Measurements from ENCODE around the gene HCN4.
A peak's percentile ranks its signal among the peaks of the same experiment; 100 is the strongest.

HCN4 gene

GRCh38 chr15:73295630-73296286 is 73.0 kb downstream of the HCN4 start:
- no peak for DNase-seq (ENCODE audit: low spot score)

- DNase-seq (ENCODE audit: low spot score): no peak
Measured at GRCh38 chr15:73293773-73294172, 75.0 kb downstream of the HCN4 start.

GRCh38 chr15:73291441-73291840 is 77.3 kb downstream of the HCN4 start:
- no peak for DNase-seq (ENCODE audit: low spot score)

DNA sequence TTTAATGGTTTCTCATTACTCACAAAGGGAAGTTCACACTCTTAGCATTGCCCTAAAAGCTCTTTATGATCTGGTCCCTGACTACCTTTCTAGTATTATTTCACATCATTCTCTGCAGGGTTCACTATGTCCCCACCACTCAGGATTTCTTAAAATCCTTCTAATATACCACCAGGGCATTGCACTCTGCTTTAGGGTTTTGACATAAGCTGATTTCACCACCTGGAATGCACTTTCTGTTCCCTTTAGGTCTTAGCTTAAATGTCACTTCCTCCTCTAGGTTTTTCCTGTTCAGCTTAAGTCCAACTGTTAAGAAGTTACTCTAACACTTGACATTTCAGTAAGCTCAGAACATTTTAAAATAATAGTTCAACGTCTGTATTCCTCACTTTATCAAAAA is 81.7 kb downstream of the HCN4 start:
- DNase-seq (ENCODE audit: low spot score): no peak

- DNase-seq (ENCODE audit: low spot score): no peak
Measured at GRCh38 chr15:73286311-73286710, 82.4 kb downstream of the HCN4 start.

- DNase-seq (ENCODE audit: low spot score): peak; percentile 68
Measured at GRCh38 chr15:73284090-73284716, 84.6 kb downstream of the HCN4 start.

DNA sequence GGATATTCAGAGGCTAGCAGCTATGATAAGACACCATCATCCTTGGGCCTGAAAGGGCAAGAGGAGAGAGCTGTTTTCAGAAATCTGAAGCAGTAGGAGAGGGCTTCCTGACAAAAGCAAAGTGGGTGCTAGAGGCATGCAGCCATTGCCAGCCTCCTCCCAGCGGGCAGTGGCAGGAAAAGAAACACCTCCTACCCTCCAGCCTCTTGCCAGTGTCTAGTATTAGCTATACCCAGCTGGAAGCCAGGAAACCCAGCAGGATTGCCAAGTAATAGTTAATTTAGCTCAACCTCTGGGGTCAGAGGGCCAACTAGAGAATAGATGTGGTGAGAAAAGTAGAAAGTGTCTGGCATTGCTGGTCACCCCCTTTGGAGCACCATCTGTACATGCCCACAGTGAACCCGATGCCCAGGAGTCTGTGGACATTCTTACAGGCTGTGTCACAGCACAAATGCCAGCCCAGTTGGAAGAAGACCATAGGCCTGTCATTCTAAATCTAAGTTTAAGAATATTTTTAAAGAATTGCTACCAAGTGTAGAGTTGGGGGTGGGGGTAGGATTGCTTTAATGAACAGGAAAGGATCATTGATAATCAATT is 85.3 kb downstream of the HCN4 start:
- DNase-seq (ENCODE audit: low spot score): no peak

- no peak for DNase-seq (ENCODE audit: low spot score)
Measured at GRCh38 chr15:73282567-73283365, 86.0 kb downstream of the HCN4 start.

- DNase-seq (ENCODE audit: low spot score): no peak
Measured at GRCh38 chr15:73275862-73276261, 92.9 kb downstream of the HCN4 start.

- peak; percentile 78 for DNase-seq (ENCODE audit: low spot score)
Measured at GRCh38 chr15:73273181-73274002, 95.4 kb downstream of the HCN4 start.

- DNase-seq (ENCODE audit: low spot score): no peak
Measured at GRCh38 chr15:73270366-73271097, 98.2 kb downstream of the HCN4 start.

All from GM03348 (cell line).